IMR-90 (cell line): ENCODE data around the gene KCNN3. TPM values are rescaled to one million over a fixed set of nuclear protein-coding genes. Genes with fewer than 3 reads are reported as not detected.

Experiments used
- ATAC-seq: fragments of 200-7000 bp; cut with Tn5 transposase; 2 replicates; pipeline ENCODE4 v1.9.1; 2020; ENCODE audit warnings: low read depth, mild to moderate bottlenecking, moderate library complexity
- BruUV-seq: library from RNA; stranded (reverse); fragments of 400-500 nt; replicated peaks from 2 replicates; lab custom pipeline; 2021; lab: Mats Ljungman, UMichigan
- CTCF ChIA-PET: fragments of 300-600 bp; formaldehyde crosslinking; extraction: SDS; loops from one replicate; lab custom pipeline; 2021; ENCODE audit warnings: antibody characterized with exemption; lab: Yijun Ruan, JAX
- POLR2A ChIA-PET: fragments of 300-600 bp; sonication (Branson Sonifier 250); formaldehyde crosslinking; loops from one replicate; lab custom pipeline; 2022; ENCODE audit warnings: antibody characterized with exemption; ENCODE audit not compliant: unreplicated experiment; lab: Charles Lee
- DNase-seq: peaks from one replicate; pipeline ENCODE4 v3.0.0; 2013
- H2AFZ ChIP-seq: replicated peaks from 2 replicates; pipeline ENCODE3; 2013; ENCODE audit warnings: low read length, mild to moderate bottlenecking; ENCODE audit not compliant: poor library complexity
- H2AK5ac ChIP-seq: 2 replicates; pipeline ENCODE4 v1.6.1; 2013; ENCODE audit warnings: low read depth, low read length, inconsistent platforms
- H2AK9ac ChIP-seq: replicated peaks from 2 replicates; pipeline ENCODE3; 2013; ENCODE audit warnings: mild to moderate bottlenecking, low read depth, low read length, moderate library complexity; ENCODE audit not compliant: poor library complexity
- H2BK120ac ChIP-seq: 2 replicates; pipeline ENCODE4 v1.6.1; 2013; ENCODE audit warnings: low read depth, low read length, inconsistent platforms
- H2BK15ac ChIP-seq: 3 replicates; pipeline ENCODE4 v1.6.1; 2013; ENCODE audit warnings: low read depth, low read length, inconsistent platforms
- H2BK20ac ChIP-seq: 2 replicates; pipeline ENCODE4 v1.6.1; 2013; ENCODE audit warnings: low read depth, mild to moderate bottlenecking, inconsistent platforms, low read length, moderate library complexity
- H2BK5ac ChIP-seq: 2 replicates; pipeline ENCODE4 v1.6.1; 2013; ENCODE audit warnings: mild to moderate bottlenecking, low read depth, low read length, inconsistent platforms; ENCODE audit not compliant: poor library complexity, severe bottlenecking
- H3K14ac ChIP-seq: replicated peaks from 2 replicates; pipeline ENCODE4 v1.6.1; 2013; ENCODE audit warnings: low read depth, low read length, inconsistent platforms
- H3K18ac ChIP-seq: 2 replicates; pipeline ENCODE4 v1.6.1; 2013; ENCODE audit warnings: low read depth, low read length, control low read depth
- H3K23ac ChIP-seq: 2 replicates; pipeline ENCODE4 v1.6.1; 2013; ENCODE audit warnings: low read depth, low read length, inconsistent platforms
- H3K27ac ChIP-seq: 2 replicates; pipeline ENCODE4 v1.5.1; 2013; ENCODE audit warnings: mild to moderate bottlenecking, control low read depth, low read length; ENCODE audit not compliant: insufficient read depth
- H3K27me3 ChIP-seq: 2 replicates; pipeline ENCODE4 v1.6.1; 2013; ENCODE audit warnings: low read length; ENCODE audit not compliant: control insufficient read depth, insufficient read depth
- H3K36me3 ChIP-seq: 2 replicates; pipeline ENCODE4 v1.6.1; 2013; ENCODE audit warnings: low read length, mixed read lengths; ENCODE audit not compliant: control insufficient read depth, insufficient read depth
- H3K4ac ChIP-seq: 2 replicates; pipeline ENCODE4 v1.6.1; 2013; ENCODE audit warnings: low read depth, low read length, inconsistent platforms
- H3K4me1 ChIP-seq: 2 replicates; pipeline ENCODE4 v1.6.1; 2013; ENCODE audit warnings: low read length, mixed read lengths; ENCODE audit not compliant: control insufficient read depth, insufficient read depth
- H3K4me2 ChIP-seq: 2 replicates; pipeline ENCODE4 v1.6.1; 2013; ENCODE audit warnings: low read depth, mild to moderate bottlenecking, control low read depth, low read length, moderate library complexity
- H3K4me3 ChIP-seq: 2 replicates; pipeline ENCODE4 v1.5.1; 2013; ENCODE audit warnings: low read depth, mild to moderate bottlenecking, control low read depth, low read length, moderate library complexity; ENCODE audit not compliant: insufficient read depth
- H3K56ac ChIP-seq: 2 replicates; pipeline ENCODE4 v1.6.1; 2013; ENCODE audit warnings: low read length, inconsistent platforms; ENCODE audit not compliant: insufficient read depth; ENCODE audit errors: extremely low read depth
- H3K79me1 ChIP-seq, 2 experiments: 2 replicates each; pipeline ENCODE4 v1.6.1; 2013; ENCODE audit warnings: low read length in 2 of 2, inconsistent platforms in 1 of 2, low read depth in 1 of 2
- H3K9ac ChIP-seq: 2 replicates; pipeline ENCODE4 v1.6.1; 2013; ENCODE audit warnings: low read depth, low read length, control low read depth
- H3K9me1 ChIP-seq: 2 replicates; pipeline ENCODE4 v1.6.1; 2013; ENCODE audit warnings: low read length, inconsistent platforms; ENCODE audit not compliant: insufficient read depth
- H3K9me3 ChIP-seq: 2 replicates; pipeline ENCODE4 v1.6.1; 2013; ENCODE audit warnings: low read length; ENCODE audit not compliant: control insufficient read depth, insufficient read depth
- H4K20me1 ChIP-seq: 2 replicates; pipeline ENCODE4 v1.6.1; 2013; ENCODE audit warnings: low read length, inconsistent platforms; ENCODE audit not compliant: insufficient read depth
- H4K5ac ChIP-seq: 2 replicates; pipeline ENCODE4 v1.6.1; 2013; ENCODE audit warnings: mild to moderate bottlenecking, low read depth, low read length, control low read depth
- H4K8ac ChIP-seq, 2 experiments: 2 replicates each; pipeline ENCODE4 v1.6.1; 2013; ENCODE audit warnings: low read depth in 2 of 2, low read length in 2 of 2, control low read depth in 1 of 2, inconsistent platforms in 1 of 2
- H4K91ac ChIP-seq: 2 replicates; pipeline ENCODE4 v1.6.1; 2013; ENCODE audit warnings: low read depth, low read length, inconsistent platforms; ENCODE audit not compliant: insufficient read depth
- BHLHE40 ChIP-seq: fragments of 150-350 bp; IDR thresholded peaks from 2 replicates; pipeline ENCODE4 v1.6.1; 2016; ENCODE audit warnings: mild to moderate bottlenecking, low read depth, low read length
- CEBPB ChIP-seq: IDR thresholded peaks from 2 replicates; pipeline ENCODE4 v1.6.1; 2012; ENCODE audit warnings: low read depth, low read length, improper control_type of control experiment
- ELK1 ChIP-seq: fragments of 150-350 bp; IDR thresholded peaks from 2 replicates; pipeline ENCODE4 v1.6.1; 2016; ENCODE audit warnings: low read depth, mild to moderate bottlenecking, low read length, moderate library complexity, borderline replicate concordance
- MAFK ChIP-seq: IDR thresholded peaks from 2 replicates; pipeline ENCODE4 v1.6.1; 2012; ENCODE audit warnings: low read depth, low read length, improper control_type of control experiment
- MXI1 ChIP-seq: IDR thresholded peaks from 2 replicates; pipeline ENCODE4 v1.6.1; 2012; ENCODE audit warnings: low read depth, mild to moderate bottlenecking, low read length, moderate library complexity, borderline replicate concordance
- POLR2A ChIP-seq: IDR thresholded peaks from 2 replicates; pipeline ENCODE4 v1.6.1; 2012; ENCODE audit warnings: mild to moderate bottlenecking, low read depth, low read length
- RFX5 ChIP-seq: IDR thresholded peaks from 2 replicates; pipeline ENCODE4 v1.8.0; 2012; ENCODE audit warnings: low read depth, mild to moderate bottlenecking, low read length, moderate library complexity
- USF2 ChIP-seq: fragments of 150-350 bp; IDR thresholded peaks from 2 replicates; pipeline ENCODE4 v1.6.1; 2017; ENCODE audit warnings: mild to moderate bottlenecking, antibody characterized with exemption, low read length, low read depth
- WGBS, 2 experiments: methylation state at CpG; one replicate each; pipeline versions ENCODE4 v1.1.5 to v1.1.7; 2013; ENCODE audit warnings: missing lambda C conversion rate in 2 of 2; ENCODE audit not compliant: insufficient read length in 1 of 2; ENCODE audit errors: extremely low coverage in 2 of 2; 5-methylcytosine and 5-hydroxymethylcytosine counted together
- dilution Hi-C: fragments of 300-500 bp; cut with HindIII; formaldehyde crosslinking; loops from one replicate; pipeline ENCODE4 v1.14.3; 2018; ENCODE audit warnings: low sequenced_read_pairs; ENCODE audit not compliant: unreplicated experiment
- in situ Hi-C: fragments of 300-500 bp; cut with MboI; formaldehyde crosslinking; loops from 3 replicates; pipeline ENCODE4 v1.14.3; 2019; ENCODE audit warnings: low sequenced_read_pairs, inconsistent platforms, mixed read lengths
- intact Hi-C: fragments of 100-400 bp; cut with micrococcal nuclease; formaldehyde crosslinking; loops from 2 replicates; pipeline ENCODE4 v1.10.0; 2022
- polyA plus RNA-seq, 3 experiments: library from polyadenylated mRNA; depleted of rRNA; stranded (reverse); fragments of >200 nt; gene quantifications; 2 replicates each; pipeline ENCODE4 v1.2.3, GENCODE V29; 2012; ENCODE audit warnings: low replicate concordance in 1 of 3
- total RNA-seq: library from RNA; depleted of rRNA; stranded (reverse); fragments of >200 nt; gene quantifications from 2 replicates; pipeline ENCODE4 v1.2.3, GENCODE V29; 2012

Gene KCNN3
- total and polyA plus RNA-seq, 2 of the 4 experiments (the other 2 are of a cell fraction): 0.02 TPM; not detected in 1

GRCh38 chr1:154705544-154705943 is 164.5 kb downstream of the KCNN3 start:
- Histone ChIP-seq H3K23ac (no peak overlapping the region), H2BK15ac (no peak overlapping the region), H4K8ac (no peak overlapping the region), H3K4me2 (no peak overlapping the region), H3K56ac (no peak overlapping the region), H3K36me3 (no peaks in the 10 kb centered on the region), H3K4ac (no peak overlapping the region), H2BK5ac (no peak overlapping the region), H4K5ac (no peak overlapping the region), H3K4me3 (no peak overlapping the region), H3K9me1 (no peaks in the 10 kb centered on the region), H3K27ac (no peak overlapping the region), H2AFZ (no peak overlapping the region), H2BK20ac (no peak overlapping the region), H3K18ac (no peak overlapping the region), H3K9me3 (no peaks in the 10 kb centered on the region; the same call in 1 of the 2 replicates), H2BK120ac (no peak overlapping the region), H4K91ac (no peak overlapping the region), H2AK9ac (no peak overlapping the region), H3K4me1 (no peaks in the 10 kb centered on the region), H3K79me1 (no peaks in the 10 kb centered on the region), H3K9ac (no peak overlapping the region), H3K14ac (no peak overlapping the region), H3K27me3 (peaks cover 52% of the 10 kb centered on the region), H4K20me1 (no peaks in the 10 kb centered on the region), H2AK5ac (no peak overlapping the region)
- ATAC-seq: no peak
- no CpG with 5 or more reads among the region's 2 CpGs for WGBS, 2 experiments
- intact Hi-C loops: no loop called here
- dilution Hi-C loops: no loop called here
- DNase-seq: no peak
- no TSS peak for BruUV-seq
- in situ Hi-C loops: no loop called here
- ChIA-PET POLR2A (no interaction called here), CTCF (no interaction called here)
- TF ChIP-seq BHLHE40: no peak
- TF ChIP-seq POLR2A: no peak
- no peak for TF ChIP-seq MAFK
- TF ChIP-seq MXI1: no peak
- TF ChIP-seq USF2: no peak
- no peak for TF ChIP-seq RFX5
- TF ChIP-seq CEBPB: no peak
- TF ChIP-seq ELK1: no peak
